BLaER1 treated with 17β-estradiol and CSF1 and Interleukin-3, amounts not matched to agents 10 nM and 100 nM (cell line): ENCODE results near the gene KRTDAP.
A peak's percentile ranks its signal among the peaks of the same experiment; 100 is the strongest.
"Not testable (repeated sequence)": the region's sequence is repeated elsewhere in the genome, so short reads cannot be mapped to it uniquely, and the experiment has no call there.

Experiments
- H3K27ac ChIP-seq, 11 experiments: shearing (Covaris generic); formaldehyde crosslinking; 2 replicates each; pipeline ENCODE4 v1.8.1; 2022
- H3K27me3 ChIP-seq, 11 experiments: shearing (Covaris generic); formaldehyde crosslinking; 2 replicates each; pipeline ENCODE4 v1.8.1; 2022
- H3K36me3 ChIP-seq, 11 experiments: shearing (Covaris generic); formaldehyde crosslinking; 2 replicates each; pipeline ENCODE4 v1.8.1; 2022
- H3K4me1 ChIP-seq, 10 experiments: shearing (Covaris generic); formaldehyde crosslinking; 2 replicates each; pipeline ENCODE4 v1.8.1; 2022
- H3K4me2 ChIP-seq, 11 experiments: shearing (Covaris generic); formaldehyde crosslinking; 2 replicates each; pipeline ENCODE4 v1.8.1; 2022
- H3K4me3 ChIP-seq, 10 experiments: shearing (Covaris generic); formaldehyde crosslinking; 2 replicates each; pipeline ENCODE4 v1.8.1; 2022
- H3K9ac ChIP-seq, 11 experiments: shearing (Covaris generic); formaldehyde crosslinking; 2 replicates each; pipeline ENCODE4 v1.8.1; 2022
- H3K9me3 ChIP-seq, 11 experiments: shearing (Covaris generic); formaldehyde crosslinking; replicated peaks in 1 of 11; 2 replicates each; pipeline ENCODE4 v1.8.1; 2022
- H4K20me1 ChIP-seq, 11 experiments: shearing (Covaris generic); formaldehyde crosslinking; 2 replicates each; pipeline ENCODE4 v1.8.1; 2022
- Cebpa-rat ChIP-seq, 11 experiments: shearing (Covaris generic); IDR thresholded peaks; 2 replicates each; pipeline ENCODE4 v1.8.1; 2022

KRTDAP gene

GRCh38 chr19:35466259-35466658, 24.0 kb downstream of the KRTDAP start:
- Histone ChIP-seq H3K4me1 (peaks cover 77 to 91% (median 84%) of the 10 kb centered on the region in 10 experiments), H3K9ac (no peak overlapping the region), H3K27me3 (no peaks in the 10 kb centered on the region), H3K27ac (peak overlapping the region in 8 of 11 experiments; percentile 27 to 89 (median 40); a peak in 11 of 22 replicates), H3K9me3 (no peaks in the 10 kb centered on the region), H3K36me3 (no peaks in the 10 kb centered on the region), H3K4me3 (no peak overlapping the region), H3K4me2 (peak overlapping the region in 7 of 11 experiments; percentile 8 to 89 (median 60); a peak in 9 of 22 replicates), H4K20me1 (no peaks in the 10 kb centered on the region)
- TF ChIP-seq Cebpa-rat (IDR thresholded peaks at IDR 0.05): no peak

- not testable (repeated sequence) for H4K20me1 ChIP-seq, H3K36me3 ChIP-seq, H3K9me3 ChIP-seq, H3K27me3 ChIP-seq
- Histone ChIP-seq H3K27ac (peak overlapping the region; percentile 68 to 97 (median 88)), H3K4me1 (peaks cover 87 to 97% (median 93%) of the 10 kb centered on the region in 10 experiments), H3K4me2 (peak overlapping the region; percentile 75 to 95 (median 89)), H3K9ac (peak overlapping the region; percentile 58 to 85 (median 74); a peak in 21 of 22 replicates), H3K4me3 (peak overlapping the region in 6 of 10 experiments; percentile 2 to 44 (median 33); a peak in 7 of 20 replicates)
Measured at GRCh38 chr19:35462956-35463355, 27.3 kb downstream of the KRTDAP start.

GRCh38 chr19:35462476-35462953, 27.7 kb downstream of the KRTDAP start:
- Histone ChIP-seq H3K4me2 (peak overlapping the region; percentile 75 to 95 (median 90)), H4K20me1 (no peaks in the 10 kb centered on the region), H3K36me3 (no peaks in the 10 kb centered on the region), H3K9me3 (no peaks in the 10 kb centered on the region), H3K9ac (peak overlapping the region; percentile 61 to 85 (median 74); a peak in 21 of 22 replicates), H3K27me3 (no peaks in the 10 kb centered on the region), H3K4me3 (peak overlapping the region in 6 of 10 experiments; percentile 12 to 44 (median 34); a peak in 7 of 20 replicates), H3K4me1 (peaks cover 83 to 97% (median 93%) of the 10 kb centered on the region in 10 experiments), H3K27ac (peak overlapping the region; percentile 68 to 97 (median 88); a peak in 21 of 22 replicates)
- peak in 1 of 11 experiments; percentile 32; a peak in 2 of 22 replicates for TF ChIP-seq Cebpa-rat (IDR thresholded peaks at IDR 0.05)

GRCh38 chr19:35461788-35462187, 28.5 kb downstream of the KRTDAP start:
- H3K4me1 ChIP-seq: peaks cover 76 to 97% (median 90%) of the 10 kb centered on the region in 10 experiments
- peak overlapping the region; percentile 75 to 95 (median 90) for H3K4me2 ChIP-seq
- H4K20me1 ChIP-seq, H3K27me3 ChIP-seq, H3K9me3 ChIP-seq, H3K36me3 ChIP-seq: not testable (repeated sequence)
- H3K9ac ChIP-seq: peak overlapping the region; percentile 61 to 85 (median 74); a peak in 21 of 22 replicates
- peak overlapping the region; percentile 65 to 97 (median 88); a peak in 21 of 22 replicates for H3K27ac ChIP-seq
- H3K4me3 ChIP-seq: peak overlapping the region in 6 of 10 experiments; percentile 12 to 35 (median 26); a peak in 7 of 20 replicates

- Histone ChIP-seq H3K27ac (peak overlapping the region; percentile 25 to 97 (median 88); a peak in 21 of 22 replicates), H3K9me3 (no peaks in the 10 kb centered on the region), H3K9ac (peak overlapping the region; percentile 6 to 85 (median 74); a peak in 20 of 22 replicates), H3K36me3 (no peaks in the 10 kb centered on the region), H4K20me1 (no peaks in the 10 kb centered on the region), H3K4me2 (peak overlapping the region; percentile 75 to 95 (median 90)), H3K4me1 (peaks cover 74 to 97% (median 84%) of the 10 kb centered on the region in 10 experiments), H3K4me3 (peak overlapping the region in 4 of 10 experiments; percentile 22 to 36 (median 27); a peak in 5 of 20 replicates), H3K27me3 (no peaks in the 10 kb centered on the region)
- no peak for TF ChIP-seq Cebpa-rat (IDR thresholded peaks at IDR 0.05)
Measured at GRCh38 chr19:35461060-35461459, 29.2 kb downstream of the KRTDAP start.

- peak overlapping the region; percentile 6 to 85 (median 74); a peak in 20 of 22 replicates for H3K9ac ChIP-seq
- H3K4me1 ChIP-seq: peaks cover 77 to 97% (median 87%) of the 10 kb centered on the region in 10 experiments
- H4K20me1 ChIP-seq: no peaks in the 10 kb centered on the region
- peak in 3 of 11 experiments; percentile 13 to 21 (median 17); a peak in 1 of 22 replicates for TF ChIP-seq Cebpa-rat (IDR thresholded peaks at IDR 0.05)
- peak overlapping the region; percentile 25 to 97 (median 88); a peak in 21 of 22 replicates for H3K27ac ChIP-seq
- no peaks in the 10 kb centered on the region for H3K27me3 ChIP-seq
- H3K36me3 ChIP-seq: no peaks in the 10 kb centered on the region
- peak overlapping the region in 3 of 10 experiments; percentile 26 to 36 (median 28); a peak in 4 of 20 replicates for H3K4me3 ChIP-seq
- no peaks in the 10 kb centered on the region for H3K9me3 ChIP-seq
- peak overlapping the region; percentile 75 to 95 (median 90) for H3K4me2 ChIP-seq
Measured at GRCh38 chr19:35460608-35461007, 29.7 kb downstream of the KRTDAP start.

- peak overlapping the region in 10 of 11 experiments; percentile 76 to 97 (median 88); a peak in 21 of 22 replicates for H3K27ac ChIP-seq
- H3K4me3 ChIP-seq: 0 out of 20 replicates have a peak overlapping the region, but pooled peaks of 1 of the 10 experiments have one; percentile 18
- no peaks in the 10 kb centered on the region for H3K27me3 ChIP-seq
- peak overlapping the region in 10 of 11 experiments; percentile 61 to 85 (median 74); a peak in 19 of 22 replicates for H3K9ac ChIP-seq
- no peaks in the 10 kb centered on the region for H4K20me1 ChIP-seq
- H3K4me1 ChIP-seq: peaks cover 71 to 97% (median 89%) of the 10 kb centered on the region in 10 experiments
- no peaks in the 10 kb centered on the region for H3K9me3 ChIP-seq
- no peak for TF ChIP-seq Cebpa-rat (IDR thresholded peaks at IDR 0.05)
- H3K36me3 ChIP-seq: no peaks in the 10 kb centered on the region
- peak overlapping the region; percentile 75 to 95 (median 90) for H3K4me2 ChIP-seq
Measured at GRCh38 chr19:35459414-35460082, 30.7 kb downstream of the KRTDAP start.

GRCh38 chr19:35458731-35459391, 31.4 kb downstream of the KRTDAP start:
- H3K9me3 ChIP-seq: no peaks in the 10 kb centered on the region
- H3K36me3 ChIP-seq: no peaks in the 10 kb centered on the region
- no peak overlapping the region for H3K4me3 ChIP-seq
- H3K4me1 ChIP-seq: peaks cover 64 to 95% (median 83%) of the 10 kb centered on the region in 10 experiments
- no peaks in the 10 kb centered on the region for H4K20me1 ChIP-seq
- peak overlapping the region in 9 of 11 experiments; percentile 61 to 85 (median 74); a peak in 16 of 22 replicates for H3K9ac ChIP-seq
- no peaks in the 10 kb centered on the region for H3K27me3 ChIP-seq
- H3K27ac ChIP-seq: peak overlapping the region in 10 of 11 experiments; percentile 76 to 97 (median 88); a peak in 19 of 22 replicates
- peak in 3 of 11 experiments; percentile 36 to 83 (median 59); a peak in 4 of 22 replicates for TF ChIP-seq Cebpa-rat (IDR thresholded peaks at IDR 0.05)
- H3K4me2 ChIP-seq: peak overlapping the region; percentile 75 to 95 (median 90)
